ENCODE measurements around the gene ANO8.

ANO8 gene

DNA sequence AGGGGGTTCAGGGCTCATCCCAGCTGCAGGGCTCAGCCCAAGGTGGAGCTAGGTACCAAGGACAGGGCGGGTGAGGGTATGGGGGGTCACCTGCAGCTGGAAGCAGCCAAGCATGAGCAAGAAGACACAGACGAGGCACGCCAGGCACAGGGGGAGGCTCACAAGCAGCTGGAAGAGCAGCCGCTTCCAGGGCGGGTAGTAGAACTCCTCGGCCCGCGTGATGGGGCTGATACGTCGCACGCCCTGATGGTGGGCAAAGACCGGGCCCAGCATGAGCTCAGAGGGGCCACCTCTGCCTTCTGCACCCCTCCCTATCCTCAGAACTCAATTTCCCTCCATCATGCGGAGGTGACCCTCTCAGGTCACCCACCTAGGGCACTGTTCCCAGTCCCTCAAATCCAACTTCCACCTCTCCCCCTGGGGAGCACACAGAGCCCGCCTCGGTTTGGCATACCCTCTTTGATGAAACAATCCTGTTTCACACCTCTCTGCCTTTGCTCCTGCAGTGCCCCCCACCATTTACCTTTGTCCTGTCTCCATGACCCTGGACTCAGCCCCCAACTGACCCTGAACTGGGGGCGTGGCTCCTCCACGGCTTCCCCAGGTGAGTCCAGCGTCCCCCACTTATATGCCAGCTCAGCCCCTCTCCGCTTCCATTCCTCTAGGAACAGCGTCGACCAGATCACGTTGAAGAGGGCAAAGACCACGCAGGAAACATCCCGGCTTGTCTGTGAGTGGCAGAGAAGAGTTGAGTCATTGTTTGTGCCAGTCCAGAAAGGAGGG, 4.2 kb downstream of the ANO8 start:
- no peak for TF ChIP-seq TAF1 (IDR thresholded peaks at IDR 0.05; ENCODE audit: low read depth, low read length)
- TF ChIP-seq POU2F2 (IDR thresholded peaks at IDR 0.05; ENCODE audit: low read depth, low read length): no peak
- no peak for TF ChIP-seq SPI1 (IDR thresholded peaks at IDR 0.05; ENCODE audit: low read depth, low read length)
- TF ChIP-seq POLR2A (IDR thresholded peaks at IDR 0.05; ENCODE audit: low read depth, low read length): no peak
- TF ChIP-seq PAX5 (IDR thresholded peaks at IDR 0.05; ENCODE audit: insufficient read depth, low read length, severe bottlenecking): no peak
- no peak for TF ChIP-seq POLR2AphosphoS5 (IDR thresholded peaks at IDR 0.05; ENCODE audit: low read depth, low read length)
- FAIRE-seq (no peak), DNase-seq (ENCODE audit: insufficient read length, low spot score) (no peak)

DNA sequence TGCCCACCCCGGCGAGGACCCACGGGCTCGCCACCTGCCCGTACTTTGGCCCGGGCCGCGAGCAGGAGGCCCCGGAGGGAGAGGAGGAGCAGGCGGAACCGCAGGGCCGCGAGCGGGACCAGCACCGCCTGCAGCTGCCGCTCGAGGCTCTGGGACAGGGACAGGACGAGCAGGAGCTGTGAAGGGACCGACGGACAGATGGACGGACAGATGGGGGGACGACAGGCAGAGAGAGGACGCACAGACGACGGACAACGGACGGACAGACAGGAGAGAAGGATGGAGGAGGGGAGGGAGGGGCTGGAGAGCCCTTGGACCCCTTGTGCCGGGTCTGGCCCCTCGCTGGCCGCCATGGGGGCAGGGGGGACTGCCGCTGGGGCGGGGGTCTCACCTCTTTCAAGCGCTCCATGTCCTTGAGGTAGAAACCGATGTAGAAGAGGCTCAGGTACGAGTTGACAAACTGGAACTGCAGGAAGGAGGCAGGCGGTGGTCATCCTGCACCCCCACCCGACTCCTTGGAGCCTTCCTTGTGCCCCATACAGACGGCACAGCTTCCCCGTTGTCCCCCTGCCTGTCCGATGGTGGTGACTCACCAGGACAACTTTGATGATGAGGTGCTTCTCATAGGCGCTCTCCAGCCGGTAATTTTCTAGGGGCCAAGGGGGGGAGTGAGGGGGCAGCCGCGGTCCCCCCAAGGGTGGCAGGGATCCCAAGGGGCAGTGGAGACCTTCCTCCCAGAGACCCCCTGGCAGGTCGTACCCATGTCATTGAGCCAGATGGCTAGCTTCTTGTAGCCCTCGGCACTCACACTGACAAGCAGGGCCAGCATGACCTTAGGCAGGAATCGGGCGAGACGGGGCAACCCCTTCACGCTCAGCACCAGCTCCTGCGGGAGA, 5.0 kb downstream of the ANO8 start:
- DNase-seq (ENCODE audit: insufficient read length, low spot score) (no peak), FAIRE-seq (no peak)
- TF ChIP-seq PAX5 (IDR thresholded peaks at IDR 0.05; ENCODE audit: insufficient read depth, low read length, severe bottlenecking): no peak
- TF ChIP-seq SPI1 (IDR thresholded peaks at IDR 0.05; ENCODE audit: low read depth, low read length): no peak
- no peak for TF ChIP-seq POLR2A (IDR thresholded peaks at IDR 0.05; ENCODE audit: low read depth, low read length)

DNA sequence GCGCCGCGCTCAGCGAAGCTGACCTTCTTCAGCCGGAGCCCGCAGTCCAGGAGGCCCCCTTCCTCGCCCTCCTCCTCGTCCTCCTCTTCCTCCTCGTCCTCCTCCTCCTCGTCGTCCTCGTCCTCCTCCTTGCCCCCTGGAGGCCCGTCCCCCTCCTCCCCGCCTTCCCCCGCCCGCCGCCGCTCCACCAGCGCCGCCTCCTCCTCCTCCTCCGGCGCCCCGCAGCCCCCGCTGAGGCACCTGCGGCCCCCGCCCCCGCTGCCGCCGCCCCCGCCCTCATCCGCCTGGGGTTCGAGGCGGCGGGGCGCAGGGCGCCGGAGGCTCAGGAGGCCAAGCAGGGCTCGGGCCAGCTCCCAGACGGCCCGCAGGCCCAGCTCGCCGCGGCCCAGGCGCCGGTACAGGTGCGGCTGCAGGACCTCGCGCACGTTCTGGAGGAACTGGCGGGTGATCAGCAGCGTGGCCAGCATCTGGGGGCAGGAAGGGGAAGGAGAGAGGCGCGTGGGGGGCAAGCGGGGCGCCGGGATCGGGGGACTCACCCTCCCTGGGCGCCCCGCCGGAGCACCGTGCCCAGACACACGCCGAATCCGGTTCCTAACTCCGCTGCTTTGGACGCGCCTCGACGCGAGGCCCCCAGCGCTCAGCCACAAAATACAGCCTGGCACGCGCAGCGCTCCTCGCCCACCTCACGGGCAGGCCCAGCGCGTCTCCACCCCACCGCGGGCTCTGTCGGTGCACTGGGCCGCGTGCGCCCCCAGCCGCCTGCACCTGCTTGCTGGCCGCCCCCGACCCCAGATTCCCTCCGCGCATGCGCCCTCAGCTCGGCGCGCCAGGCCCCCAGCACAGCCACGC, 5.9 kb downstream of the ANO8 start:
- no peak for FAIRE-seq
- TF ChIP-seq PAX5 (IDR thresholded peaks at IDR 0.05; ENCODE audit: insufficient read depth, low read length, severe bottlenecking): no peak
- no peak for TF ChIP-seq POLR2AphosphoS5 (IDR thresholded peaks at IDR 0.05; ENCODE audit: low read depth, low read length)
- no peak for TF ChIP-seq POLR2A (IDR thresholded peaks at IDR 0.05; ENCODE audit: low read depth, low read length)
- TF ChIP-seq SPI1 (IDR thresholded peaks at IDR 0.05; ENCODE audit: low read depth, low read length): no peak
- no peak for TF ChIP-seq TAF1 (IDR thresholded peaks at IDR 0.05; ENCODE audit: low read depth, low read length)
- TF ChIP-seq POU2F2 (IDR thresholded peaks at IDR 0.05; ENCODE audit: low read depth, low read length): no peak
- no peak for DNase-seq (ENCODE audit: insufficient read length, low spot score)

DNA sequence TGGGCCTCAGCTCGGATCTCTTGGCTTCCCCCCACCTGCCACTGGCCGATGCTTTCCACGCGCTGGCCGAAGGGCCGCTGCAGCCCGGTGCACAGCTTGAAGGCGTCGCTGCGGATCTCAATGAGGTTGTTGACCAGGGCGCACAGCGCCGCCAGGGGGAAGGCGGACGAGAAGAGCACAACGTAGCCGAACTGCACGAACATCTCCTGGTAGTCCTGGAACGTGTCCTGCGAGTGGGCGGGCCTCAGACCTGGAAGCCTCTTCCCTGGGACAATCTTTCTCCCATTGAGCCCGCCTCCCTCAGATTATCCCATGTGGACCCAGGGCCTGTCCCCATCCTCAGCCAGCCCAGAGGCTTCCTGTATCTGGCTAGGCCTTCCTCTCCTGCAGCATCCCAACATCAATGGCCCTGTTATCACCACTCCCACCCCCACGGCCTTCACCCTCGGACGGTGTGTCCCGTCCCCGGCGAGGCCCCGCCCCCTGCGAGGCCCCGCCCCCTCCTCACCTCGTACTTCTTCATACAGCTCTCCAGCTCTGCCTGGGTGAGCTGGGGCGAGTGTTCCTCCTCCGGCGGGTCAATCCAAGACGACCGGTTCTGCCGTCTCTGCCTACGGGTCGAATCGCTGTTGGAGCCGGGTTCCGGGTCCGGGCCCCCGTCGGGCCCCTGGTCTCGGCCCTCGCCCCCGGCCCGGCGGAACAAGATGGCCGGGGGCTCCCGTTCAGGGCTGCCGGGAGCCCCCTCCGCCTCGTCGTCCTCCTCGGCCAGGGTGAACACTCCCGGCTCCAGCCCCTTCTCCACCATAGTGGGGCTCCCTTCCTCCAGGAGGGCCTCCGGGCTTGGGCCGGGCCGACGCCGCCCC, 6.8 kb downstream of the ANO8 start:
- DNase-seq (ENCODE audit: insufficient read length, low spot score): peak; percentile 85
- no peak for TF ChIP-seq SPI1 (IDR thresholded peaks at IDR 0.05; ENCODE audit: low read depth, low read length)
- TF ChIP-seq POLR2A (IDR thresholded peaks at IDR 0.05; ENCODE audit: low read depth, low read length): no peak
- no peak for TF ChIP-seq POU2F2 (IDR thresholded peaks at IDR 0.05; ENCODE audit: low read depth, low read length)
- no peak for TF ChIP-seq PAX5 (IDR thresholded peaks at IDR 0.05; ENCODE audit: insufficient read depth, low read length, severe bottlenecking)
- no peak for TF ChIP-seq POLR2AphosphoS5 (IDR thresholded peaks at IDR 0.05; ENCODE audit: low read depth, low read length)
- no peak for TF ChIP-seq TAF1 (IDR thresholded peaks at IDR 0.05; ENCODE audit: low read depth, low read length)
- FAIRE-seq: no peak

DNA sequence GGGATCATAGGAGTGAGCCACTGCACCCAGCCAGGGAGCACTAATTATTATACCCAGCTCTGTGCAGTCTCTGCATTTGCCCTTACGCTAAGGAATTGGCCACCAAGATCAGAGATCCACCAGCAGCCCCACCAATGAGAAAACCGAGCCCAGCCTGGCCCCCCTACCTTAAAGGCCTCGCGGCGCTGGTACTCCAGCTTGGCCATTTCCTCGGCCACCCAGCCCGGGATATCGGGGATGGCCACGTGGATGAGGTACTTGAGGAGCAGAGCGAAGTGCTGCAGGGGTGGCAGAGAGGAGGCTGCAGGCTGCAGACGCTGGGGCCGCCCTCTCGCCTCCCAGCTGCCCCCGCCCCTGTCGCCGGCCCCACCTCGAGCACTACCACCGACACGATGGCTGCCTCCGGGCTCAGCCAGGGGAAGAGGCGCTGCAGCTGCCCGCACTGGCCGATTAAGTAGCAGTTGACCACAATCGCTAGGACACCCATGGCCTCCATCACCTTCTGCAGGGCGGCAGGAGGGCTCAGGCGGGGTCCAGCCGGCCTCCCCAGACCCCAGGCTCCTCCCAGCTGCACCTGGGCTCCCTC, 7.5 kb downstream of the ANO8 start:
- FAIRE-seq: no peak
- TF ChIP-seq POU2F2 (IDR thresholded peaks at IDR 0.05; ENCODE audit: low read depth, low read length): no peak
- no peak for TF ChIP-seq POLR2AphosphoS5 (IDR thresholded peaks at IDR 0.05; ENCODE audit: low read depth, low read length)
- TF ChIP-seq PAX5 (IDR thresholded peaks at IDR 0.05; ENCODE audit: insufficient read depth, low read length, severe bottlenecking): no peak
- TF ChIP-seq POLR2A (IDR thresholded peaks at IDR 0.05; ENCODE audit: low read depth, low read length): no peak
- TF ChIP-seq SPI1 (IDR thresholded peaks at IDR 0.05; ENCODE audit: low read depth, low read length): no peak
- TF ChIP-seq TAF1 (IDR thresholded peaks at IDR 0.05; ENCODE audit: low read depth, low read length): no peak

DNA sequence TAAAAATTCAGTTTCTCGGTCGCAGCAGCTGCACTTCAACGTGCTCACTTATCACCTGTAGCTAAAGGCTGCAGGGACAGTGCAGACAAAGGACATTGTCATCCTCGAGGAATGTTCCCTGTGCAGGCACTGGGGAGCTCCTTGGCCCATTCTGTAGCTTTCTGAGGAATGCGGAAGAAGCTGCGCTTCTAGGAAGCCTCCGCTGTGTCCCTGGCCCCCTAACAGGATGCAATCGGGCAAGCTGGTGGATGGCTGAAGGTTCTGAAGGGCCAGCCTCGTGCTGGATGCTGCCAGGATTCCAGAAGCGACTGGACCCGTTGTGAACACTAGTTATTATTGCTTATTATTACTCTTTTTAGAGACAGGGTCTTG, 8.1 kb downstream of the ANO8 start:
- FAIRE-seq: no peak
- TF ChIP-seq POLR2A (IDR thresholded peaks at IDR 0.05; ENCODE audit: low read depth, low read length): no peak
- no peak for TF ChIP-seq POLR2AphosphoS5 (IDR thresholded peaks at IDR 0.05; ENCODE audit: low read depth, low read length)
- no peak for TF ChIP-seq POU2F2 (IDR thresholded peaks at IDR 0.05; ENCODE audit: low read depth, low read length)
- TF ChIP-seq PAX5 (IDR thresholded peaks at IDR 0.05; ENCODE audit: insufficient read depth, low read length, severe bottlenecking): no peak
- TF ChIP-seq SPI1 (IDR thresholded peaks at IDR 0.05; ENCODE audit: low read depth, low read length): no peak
- TF ChIP-seq TAF1 (IDR thresholded peaks at IDR 0.05; ENCODE audit: low read depth, low read length): no peak
- no peak for DNase-seq (ENCODE audit: insufficient read length, low spot score)

More for the DNA sequence above, 7.5 kb downstream of the ANO8 start:
- no peak for DNase-seq (ENCODE audit: insufficient read length, low spot score)

DNA sequence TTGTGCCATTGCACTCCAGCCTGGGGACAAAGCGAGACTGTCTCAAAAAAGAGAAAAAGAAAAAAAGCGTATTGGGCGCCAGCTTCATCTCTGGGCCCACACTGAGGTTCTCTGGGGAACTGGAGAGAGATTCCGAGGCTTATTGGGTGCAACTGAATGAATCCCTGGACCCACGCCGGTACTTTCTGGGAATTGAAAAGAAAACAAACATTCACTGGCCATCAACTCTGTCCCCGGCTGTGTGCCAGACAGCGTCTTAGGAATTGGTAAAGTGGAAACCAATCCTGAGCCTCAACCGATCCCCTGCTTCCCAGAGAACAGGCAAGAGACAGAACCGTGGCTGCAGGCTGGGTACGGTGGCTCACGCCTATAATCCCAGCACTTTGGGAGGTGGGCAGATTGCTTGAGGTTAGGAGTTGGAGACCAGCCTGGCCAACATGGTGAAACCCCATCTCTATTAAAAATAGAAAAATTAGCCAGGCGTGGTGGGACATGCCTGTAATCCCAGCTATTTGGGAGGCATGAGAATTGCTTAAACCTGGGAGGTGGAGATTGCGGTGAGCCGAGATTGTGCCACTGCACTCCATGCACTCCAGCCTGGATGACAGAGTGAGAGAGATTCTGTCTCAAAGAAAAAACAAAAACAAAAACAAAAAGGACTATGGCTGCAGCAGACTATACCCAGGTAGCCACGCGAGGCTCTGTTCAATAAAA, 8.6 kb downstream of the ANO8 start:
- no peak for TF ChIP-seq POLR2A (IDR thresholded peaks at IDR 0.05; ENCODE audit: low read depth, low read length)
- TF ChIP-seq POLR2AphosphoS5 (IDR thresholded peaks at IDR 0.05; ENCODE audit: low read depth, low read length): no peak
- no peak for TF ChIP-seq PAX5 (IDR thresholded peaks at IDR 0.05; ENCODE audit: insufficient read depth, low read length, severe bottlenecking)
- no peak for TF ChIP-seq POU2F2 (IDR thresholded peaks at IDR 0.05; ENCODE audit: low read depth, low read length)
- TF ChIP-seq TAF1 (IDR thresholded peaks at IDR 0.05; ENCODE audit: low read depth, low read length): no peak
- no peak for TF ChIP-seq SPI1 (IDR thresholded peaks at IDR 0.05; ENCODE audit: low read depth, low read length)
- DNase-seq (ENCODE audit: insufficient read length, low spot score): no peak
- FAIRE-seq: no peak
